Testis (tissue), 3 donors: ENCODE data around the gene SLC18B1. TPM values are rescaled to one million over a fixed set of nuclear protein-coding genes. Genes with fewer than 3 reads are reported as not detected.
A peak's percentile ranks its signal among the peaks of the same experiment; 100 is the strongest.

Source experiments
- DNase-seq: peaks from one replicate; pipeline ENCODE4 v3.0.0-alpha.2; 2019
- H3K27ac ChIP-seq, 2 donors: fragments of 200-600 bp; sonication (generic); one replicate each; pipeline ENCODE4 v1.5.1; 2019
- H3K27me3 ChIP-seq: fragments of 200-600 bp; sonication (generic); one replicate; pipeline ENCODE4 v1.5.1; 2019
- H3K36me3 ChIP-seq: fragments of 200-600 bp; sonication (generic); one replicate; pipeline ENCODE4 v1.5.1; 2017; ENCODE audit warnings: low read depth; ENCODE audit errors: missing control alignments
- H3K4me1 ChIP-seq: fragments of 200-600 bp; sonication (generic); one replicate; pipeline ENCODE4 v1.5.1; 2019
- H3K4me3 ChIP-seq, 2 donors: fragments of 200-600 bp; sonication (generic); one replicate each; pipeline ENCODE4 v1.5.1; 2017 to 2019
- H3K9me3 ChIP-seq: fragments of 200-600 bp; sonication (generic); one replicate; pipeline ENCODE4 v1.5.1; 2017
- CTCF ChIP-seq, 3 experiments: fragments of 450-650 bp in 2 of 3; fragments of 200-600 bp in 1 of 3; sonication (generic) in 1 of 3; IDR thresholded peaks; one replicate each; pipeline ENCODE4 v1.5.1; 2016 to 2019; ENCODE audit warnings: antibody characterized with exemption in 3 of 3, mild to moderate bottlenecking in 2 of 3, moderate library complexity in 1 of 3
- POLR2A ChIP-seq: fragments of 450-650 bp; IDR thresholded peaks from one replicate; pipeline ENCODE4 v1.6.1; 2017; ENCODE audit warnings: antibody characterized with exemption, mild to moderate bottlenecking, moderate library complexity
- WGBS, 2 donors: methylation state at CpG; one replicate each; pipeline ENCODE4 v1.1.5; 2018; 5-methylcytosine and 5-hydroxymethylcytosine counted together
- intact Hi-C: fragments of 100-400 bp; cut with DNase I; formaldehyde crosslinking; loops from one replicate; pipeline ENCODE4 v1.15.1; 2023; ENCODE audit warnings: low total_unique reads
- polyA plus RNA-seq: library from polyadenylated mRNA; stranded (reverse); fragments of 350-450 nt; fragmentation: Illumina TruSeq; extraction: RNeasy Lipid Tissue Mini Kit (QIAGEN cat#74804); gene quantifications from one replicate; pipeline ENCODE4 v1.2.3, GENCODE V29; 2014; ENCODE audit warnings: low read depth, low replicate concordance; ENCODE audit not compliant: insufficient read depth
- total RNA-seq, 2 donors: library from RNA; depleted of rRNA; stranded (reverse); fragments of >200 nt; gene quantifications; one replicate each; pipeline ENCODE4 v1.2.3, GENCODE V29; 2016

Gene SLC18B1
- total and polyA plus RNA-seq, 3 donors from 2014 or later: 2.4 to 7.5 (median 3.6) TPM

GRCh38 chr6:132768051-132768517 is 30.4 kb downstream of the SLC18B1 start:
- H3K36me3 ChIP-seq: no peaks in the 10 kb centered on the region
- no peak overlapping the region for H3K4me3 ChIP-seq
- H3K27me3 ChIP-seq: no peaks in the 10 kb centered on the region
- no peak overlapping the region for H3K27ac ChIP-seq
- intact Hi-C loops: no loop called here
- TF ChIP-seq CTCF (IDR thresholded peaks at IDR 0.05) (peak; percentile 7 to 30 (median 11)), POLR2A (no peak)
- WGBS, 2 donors: 67% methylated on average over 5 to 6 of the region's 6 CpGs
- H3K4me1 ChIP-seq: no peaks in the 10 kb centered on the region
- no peaks in the 10 kb centered on the region for H3K9me3 ChIP-seq
- DNase-seq: peak; percentile 35

- WGBS, 2 donors: 88 to 100% methylated on average over 1 of the region's 1 CpG
- H3K27me3 ChIP-seq: no peaks in the 10 kb centered on the region
- intact Hi-C loops: no loop called here
Observed at GRCh38 chr6:132765560-132765959, 32.9 kb downstream of the SLC18B1 start.

GRCh38 chr6:132764370-132764769 is 34.1 kb downstream of the SLC18B1 start:
- no peak for TF ChIP-seq CTCF (IDR thresholded peaks at IDR 0.05)
- no peak for TF ChIP-seq POLR2A
- no peaks in the 10 kb centered on the region for H3K4me1 ChIP-seq
- H3K9me3 ChIP-seq: no peaks in the 10 kb centered on the region
- H3K27me3 ChIP-seq: no peaks in the 10 kb centered on the region
- H3K27ac ChIP-seq: no peak overlapping the region
- intact Hi-C loops: no loop called here
- H3K4me3 ChIP-seq: no peak overlapping the region
- no peaks in the 10 kb centered on the region for H3K36me3 ChIP-seq
- DNase-seq: no peak

More at GRCh38 chr6:132765560-132765959, 32.9 kb downstream of the SLC18B1 start:
- Histone ChIP-seq H3K9me3 (no peaks in the 10 kb centered on the region), H3K4me3 (no peak overlapping the region), H3K36me3 (no peaks in the 10 kb centered on the region), H3K27ac (no peak overlapping the region), H3K4me1 (no peaks in the 10 kb centered on the region)
- no peak for TF ChIP-seq CTCF (IDR thresholded peaks at IDR 0.05)
- no peak for TF ChIP-seq POLR2A
- DNase-seq: no peak

- intact Hi-C loops: no loop called here
- WGBS, 2 donors: 64 to 65% methylated on average over 2 of the region's 2 CpGs
Observed at GRCh38 chr6:132763269-132763668, 35.2 kb downstream of the SLC18B1 start.

More at GRCh38 chr6:132763269-132763668, 35.2 kb downstream of the SLC18B1 start:
- no peak overlapping the region for H3K4me3 ChIP-seq
- no peaks in the 10 kb centered on the region for H3K27me3 ChIP-seq
- H3K27ac ChIP-seq: no peak overlapping the region
- H3K36me3 ChIP-seq: no peaks in the 10 kb centered on the region
- H3K4me1 ChIP-seq: no peaks in the 10 kb centered on the region
- no peak for TF ChIP-seq CTCF (IDR thresholded peaks at IDR 0.05)
- TF ChIP-seq POLR2A: no peak
- no peak for DNase-seq
- no peaks in the 10 kb centered on the region for H3K9me3 ChIP-seq
